HepG2 (cell line): ENCODE measurements around the gene MECR. TPM values are rescaled to one million over a fixed set of nuclear protein-coding genes. Genes with fewer than 3 reads are reported as not detected.

Experiments used
- AGO1 ChIP-seq: fragments of 200-400 bp; formaldehyde crosslinking; IDR thresholded peaks from 2 replicates; pipeline ENCODE4 v1.6.1; 2017; ENCODE audit warnings: mild to moderate bottlenecking, low read depth, low read length, moderate library complexity; ENCODE audit not compliant: poor library complexity, severe bottlenecking
- BRF2 ChIP-seq: sonication (generic); formaldehyde crosslinking; IDR thresholded peaks from 2 replicates; pipeline ENCODE4 v1.8.1; 2022; ENCODE audit warnings: mild to moderate bottlenecking, missing genetic modification reagents
- DR1 ChIP-seq: sonication (generic); formaldehyde crosslinking; IDR thresholded peaks from 2 replicates; pipeline ENCODE4 v1.8.0; 2021; ENCODE audit warnings: mild to moderate bottlenecking, missing genetic modification reagents, inconsistent platforms
- MAZ ChIP-seq, 2 experiments: sonication (generic) in 1 of 2; formaldehyde crosslinking in 1 of 2; IDR thresholded peaks; 2 replicates each; pipeline versions ENCODE4 v1.5.0 to v1.6.1; 2012 to 2020; ENCODE audit warnings: low read depth in 2 of 2, mild to moderate bottlenecking in 2 of 2, borderline replicate concordance in 1 of 2, improper control_type of control experiment in 1 of 2, low read length in 1 of 2, missing genetic modification reagents in 1 of 2, moderate library complexity in 1 of 2
- RARA ChIP-seq: IDR thresholded peaks from 2 replicates; pipeline ENCODE4 v1.6.1; 2016; ENCODE audit warnings: missing genetic modification reagents, missing compliant biosample characterization
- RXRA ChIP-seq: sonication (generic); formaldehyde crosslinking; IDR thresholded peaks from 2 replicates; pipeline ENCODE4 v1.5.1; 2020; ENCODE audit warnings: missing genetic modification reagents
- SMARCC2 ChIP-seq: fragments of 450-650 bp; IDR thresholded peaks from 2 replicates; pipeline ENCODE4 v1.6.1; 2017; ENCODE audit warnings: antibody characterized with exemption, mild to moderate bottlenecking
- THAP7 ChIP-seq: sonication (generic); formaldehyde crosslinking; IDR thresholded peaks from 2 replicates; pipeline ENCODE4 v1.8.1; 2023; ENCODE audit warnings: mild to moderate bottlenecking, missing genetic modification reagents
- XBP1 ChIP-seq: sonication (generic); formaldehyde crosslinking; IDR thresholded peaks from 2 replicates; pipeline ENCODE4 v1.5.0; 2020; ENCODE audit warnings: missing genetic modification reagents
- ZNF230 ChIP-seq: sonication (generic); formaldehyde crosslinking; IDR thresholded peaks from 2 replicates; pipeline ENCODE4 v1.4.0; 2020; ENCODE audit warnings: mild to moderate bottlenecking, missing genetic modification reagents
- ZNF335 ChIP-seq: sonication (generic); formaldehyde crosslinking; IDR thresholded peaks from 2 replicates; pipeline ENCODE4 v1.4.0; 2020; ENCODE audit warnings: missing genetic modification reagents
- ZNF510 ChIP-seq: sonication (generic); formaldehyde crosslinking; IDR thresholded peaks from 2 replicates; pipeline ENCODE4 v1.4.0; 2020; ENCODE audit warnings: low read depth, mild to moderate bottlenecking, missing genetic modification reagents
- ZNF569 ChIP-seq: sonication (generic); formaldehyde crosslinking; IDR thresholded peaks from 2 replicates; pipeline ENCODE4 v1.5.0; 2020; ENCODE audit warnings: mild to moderate bottlenecking, missing genetic modification reagents, moderate library complexity, borderline replicate concordance
- polyA plus RNA-seq, 8 experiments: library from polyadenylated mRNA; depleted of rRNA in 3 of 8; stranded (reverse) in 7 of 8; unstranded in 1 of 8; fragments of >200 nt; fragmentation: Illumina TruSeq in 4 of 8; extraction: Trizol in 4 of 8; gene quantifications; 2 replicates each; pipeline versions ENCODE4 v1.2.1 to v1.2.3, GENCODE V29; 2011 to 2016; ENCODE audit warnings: low read depth in 4 of 8, missing spikeins in 1 of 8, mixed read lengths in 1 of 8; ENCODE audit not compliant: insufficient read depth in 1 of 8
- total RNA-seq, 5 experiments: library from RNA; depleted of rRNA; stranded (reverse); fragments of >200 nt; fragmentation: Illumina TruSeq; extraction: Trizol; gene quantifications; 2 replicates each; pipeline ENCODE4 v1.2.3, GENCODE V29; 2016; ENCODE audit warnings: low read depth in 1 of 5
- TF ChIP-seq, protein P1 (sequence below): sonication (generic); formaldehyde crosslinking; IDR thresholded peaks from 2 replicates; pipeline ENCODE4 v1.5.0; 2020; ENCODE audit warnings: mild to moderate bottlenecking, missing genetic modification reagents, borderline replicate concordance
- TF ChIP-seq, protein P2 (sequence below): sonication (generic); formaldehyde crosslinking; conservative IDR thresholded peaks from 2 replicates; pipeline ENCODE4 v1.8.0; 2022; ENCODE audit warnings: missing genetic modification reagents

Gene MECR
- total and polyA plus RNA-seq, 2 of the 13 experiments (the other 11 are each of a cell fraction or from before 2014, with no cell fraction given): 18.8 to 24.9 TPM

DNA sequence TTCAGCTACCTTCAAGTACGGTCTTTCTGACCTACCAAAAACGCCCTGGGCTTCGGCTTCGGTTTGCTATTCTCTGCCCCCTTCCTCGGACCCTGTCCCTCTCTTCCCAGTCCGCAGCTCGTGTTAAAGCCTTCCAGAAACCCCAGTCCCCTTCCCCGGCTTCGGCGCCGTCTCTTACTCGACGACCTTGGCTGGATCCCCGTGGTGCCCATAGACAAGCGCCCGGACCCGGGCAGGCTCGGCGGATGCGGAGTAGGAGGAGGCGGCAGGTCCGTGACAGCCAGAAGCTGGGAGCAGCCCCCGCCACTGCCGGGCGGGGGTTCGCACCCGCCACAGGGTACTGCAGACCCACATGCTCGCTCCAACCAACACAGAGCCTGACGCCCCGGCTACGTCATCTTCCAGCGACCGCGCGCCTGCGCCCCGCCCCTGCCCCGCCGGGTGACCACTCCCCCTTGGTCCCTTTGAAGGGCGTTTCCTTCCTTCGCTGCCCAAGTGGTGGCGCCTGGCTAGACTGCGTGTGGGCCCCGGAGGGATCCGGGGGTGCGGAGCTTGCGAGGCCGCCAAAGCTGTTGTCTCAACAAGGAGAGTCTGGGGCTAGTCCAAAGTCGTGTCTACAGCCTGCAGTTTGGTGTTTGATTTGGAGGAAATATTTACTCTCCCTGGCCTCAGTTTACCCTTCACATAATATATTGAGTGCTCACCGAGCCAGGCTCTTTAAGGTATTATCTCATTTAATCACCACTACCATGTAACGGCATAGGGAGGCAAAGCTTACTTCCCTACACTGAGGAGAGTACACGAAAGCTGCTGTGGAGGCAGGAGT is at the start of gene MECR (continued):
- 0 out of 2 replicates have a peak, but pooled peaks have one; percentile 55 for TF ChIP-seq BRF2 (CRISPR knock-in tag)
- no peak for TF ChIP-seq AGO1
- TF ChIP-seq ZNF569 (CRISPR knock-in tag): no peak
- no peak for TF ChIP-seq XBP1 (CRISPR knock-in tag)
- TF ChIP-seq ZNF230: no peak
- no peak; the same call in 1 of the 2 replicates for TF ChIP-seq RARA (CRISPR knock-in tag)
- peak; percentile 91 for TF ChIP-seq MAZ (IDR thresholded peaks at IDR 0.05; ENCODE audit: borderline replicate concordance, low read depth, low read length)
- peak; percentile 88 for TF ChIP-seq MAZ (CRISPR knock-in tag; IDR thresholded peaks at IDR 0.05; ENCODE audit: low read depth)
- TF ChIP-seq ZNF510 (CRISPR knock-in tag): no peak
- TF ChIP-seq THAP7 (CRISPR knock-in tag): peak; percentile 64; the same call in 1 of the 2 replicates
- TF ChIP-seq, protein P1, sequence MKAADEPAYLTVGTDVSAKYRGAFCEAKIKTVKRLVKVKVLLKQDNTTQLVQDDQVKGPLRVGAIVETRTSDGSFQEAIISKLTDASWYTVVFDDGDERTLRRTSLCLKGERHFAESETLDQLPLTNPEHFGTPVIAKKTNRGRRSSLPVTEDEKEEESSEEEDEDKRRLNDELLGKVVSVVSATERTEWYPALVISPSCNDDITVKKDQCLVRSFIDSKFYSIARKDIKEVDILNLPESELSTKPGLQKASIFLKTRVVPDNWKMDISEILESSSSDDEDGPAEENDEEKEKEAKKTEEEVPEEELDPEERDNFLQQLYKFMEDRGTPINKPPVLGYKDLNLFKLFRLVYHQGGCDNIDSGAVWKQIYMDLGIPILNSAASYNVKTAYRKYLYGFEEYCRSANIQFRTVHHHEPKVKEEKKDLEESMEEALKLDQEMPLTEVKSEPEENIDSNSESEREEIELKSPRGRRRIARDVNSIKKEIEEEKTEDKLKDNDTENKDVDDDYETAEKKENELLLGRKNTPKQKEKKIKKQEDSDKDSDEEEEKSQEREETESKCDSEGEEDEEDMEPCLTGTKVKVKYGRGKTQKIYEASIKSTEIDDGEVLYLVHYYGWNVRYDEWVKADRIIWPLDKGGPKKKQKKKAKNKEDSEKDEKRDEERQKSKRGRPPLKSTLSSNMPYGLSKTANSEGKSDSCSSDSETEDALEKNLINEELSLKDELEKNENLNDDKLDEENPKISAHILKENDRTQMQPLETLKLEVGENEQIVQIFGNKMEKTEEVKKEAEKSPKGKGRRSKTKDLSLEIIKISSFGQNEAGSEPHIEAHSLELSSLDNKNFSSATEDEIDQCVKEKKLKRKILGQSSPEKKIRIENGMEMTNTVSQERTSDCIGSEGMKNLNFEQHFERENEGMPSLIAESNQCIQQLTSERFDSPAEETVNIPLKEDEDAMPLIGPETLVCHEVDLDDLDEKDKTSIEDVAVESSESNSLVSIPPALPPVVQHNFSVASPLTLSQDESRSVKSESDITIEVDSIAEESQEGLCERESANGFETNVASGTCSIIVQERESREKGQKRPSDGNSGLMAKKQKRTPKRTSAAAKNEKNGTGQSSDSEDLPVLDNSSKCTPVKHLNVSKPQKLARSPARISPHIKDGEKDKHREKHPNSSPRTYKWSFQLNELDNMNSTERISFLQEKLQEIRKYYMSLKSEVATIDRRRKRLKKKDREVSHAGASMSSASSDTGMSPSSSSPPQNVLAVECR (CRISPR knock-in tag): peak; percentile 93; the same call in 1 of the 2 replicates
- TF ChIP-seq DR1 (CRISPR knock-in tag): 0 out of 2 replicates have a peak, but pooled peaks have one; percentile 22
- no peak; the same call in 1 of the 2 replicates for TF ChIP-seq RXRA
- TF ChIP-seq SMARCC2: no peak
- TF ChIP-seq ZNF335 (CRISPR knock-in tag): no peak
- TF ChIP-seq, protein P2, sequence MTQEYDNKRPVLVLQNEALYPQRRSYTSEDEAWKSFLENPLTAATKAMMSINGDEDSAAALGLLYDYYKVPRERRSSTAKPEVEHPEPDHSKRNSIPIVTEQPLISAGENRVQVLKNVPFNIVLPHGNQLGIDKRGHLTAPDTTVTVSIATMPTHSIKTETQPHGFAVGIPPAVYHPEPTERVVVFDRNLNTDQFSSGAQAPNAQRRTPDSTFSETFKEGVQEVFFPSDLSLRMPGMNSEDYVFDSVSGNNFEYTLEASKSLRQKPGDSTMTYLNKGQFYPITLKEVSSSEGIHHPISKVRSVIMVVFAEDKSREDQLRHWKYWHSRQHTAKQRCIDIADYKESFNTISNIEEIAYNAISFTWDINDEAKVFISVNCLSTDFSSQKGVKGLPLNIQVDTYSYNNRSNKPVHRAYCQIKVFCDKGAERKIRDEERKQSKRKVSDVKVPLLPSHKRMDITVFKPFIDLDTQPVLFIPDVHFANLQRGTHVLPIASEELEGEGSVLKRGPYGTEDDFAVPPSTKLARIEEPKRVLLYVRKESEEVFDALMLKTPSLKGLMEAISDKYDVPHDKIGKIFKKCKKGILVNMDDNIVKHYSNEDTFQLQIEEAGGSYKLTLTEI (CRISPR knock-in tag): no peak
